Adrenal gland (tissue), 5 donors: ENCODE results near the gene THEM5.

Experiments
- CTCF ChIP-seq, 6 experiments: fragments of 450-650 bp in 4 of 6; fragments of 200-600 bp in 2 of 6; sonication (generic) in 1 of 6; IDR thresholded peaks; 1 replicate in 5 of 6; 2 replicates in 1 of 6; pipeline versions ENCODE4 v1.5.1 to v1.8.0; 2016 to 2021; ENCODE audit warnings: antibody characterized with exemption in 6 of 6, mild to moderate bottlenecking in 2 of 6, moderate library complexity in 1 of 6
- POLR2A ChIP-seq, 2 donors: fragments of 450-650 bp; IDR thresholded peaks; one replicate each; pipeline ENCODE4 v1.6.1; 2017; ENCODE audit warnings: antibody characterized with exemption in 2 of 2, mild to moderate bottlenecking in 2 of 2, moderate library complexity in 1 of 2
- donor health status: DM: no; HTN: no; CAD: no.

GRCh38 chr1:151875419-151876097, 22.0 kb upstream of the THEM5 start:
- TF ChIP-seq CTCF (IDR thresholded peaks at IDR 0.05), result no peak
- TF ChIP-seq POLR2A (IDR thresholded peaks at IDR 0.05), result no peak
